HepG2 (cell line): Measurements from ENCODE around the gene TSNAX. TPM values are rescaled to one million over a fixed set of nuclear protein-coding genes. Genes with fewer than 3 reads are reported as not detected.
A peak's percentile ranks its signal among the peaks of the same experiment; 100 is the strongest.

ENCODE experiments used
- ARNT ChIP-seq: fragments of 450-650 bp; IDR thresholded peaks from 2 replicates; pipeline ENCODE4 v1.6.1; 2017
- CREM ChIP-seq, 2 experiments: sonication (generic) in 1 of 2; formaldehyde crosslinking in 1 of 2; IDR thresholded peaks; 2 replicates each; pipeline versions ENCODE4 v1.4.0 to v1.6.1; 2016 to 2020; ENCODE audit warnings: antibody characterized with exemption in 1 of 2, mild to moderate bottlenecking in 1 of 2, missing genetic modification reagents in 1 of 2
- HOMEZ ChIP-seq: IDR thresholded peaks from 2 replicates; pipeline ENCODE4 v1.6.1; 2016; ENCODE audit warnings: low read depth
- KIAA2018 ChIP-seq: sonication (generic); formaldehyde crosslinking; IDR thresholded peaks from 2 replicates; pipeline ENCODE4 v1.5.0; 2020; ENCODE audit warnings: mild to moderate bottlenecking, missing genetic modification reagents, borderline replicate concordance
- KMT2B ChIP-seq: IDR thresholded peaks from 2 replicates; pipeline ENCODE4 v1.6.1; 2016; ENCODE audit warnings: missing genetic modification reagents, missing compliant biosample characterization
- NR2F2 ChIP-seq: IDR thresholded peaks from 2 replicates; pipeline ENCODE4 v1.6.1; 2012; ENCODE audit warnings: low read depth, inconsistent platforms, borderline replicate concordance
- PLSCR1 ChIP-seq: sonication (generic); formaldehyde crosslinking; IDR thresholded peaks from 2 replicates; pipeline ENCODE4 v1.5.0; 2020; ENCODE audit warnings: missing genetic modification reagents, mild to moderate bottlenecking, borderline replicate concordance
- PREB ChIP-seq: sonication (generic); formaldehyde crosslinking; IDR thresholded peaks from 2 replicates; pipeline ENCODE4 v1.4.0; 2020; ENCODE audit warnings: missing genetic modification reagents
- THYN1 ChIP-seq: sonication (generic); formaldehyde crosslinking; IDR thresholded peaks from 2 replicates; pipeline ENCODE4 v1.8.1; 2023; ENCODE audit warnings: low read depth, mild to moderate bottlenecking, moderate library complexity, missing genetic modification reagents, borderline replicate concordance
- ZNF337 ChIP-seq: sonication (generic); formaldehyde crosslinking; IDR thresholded peaks from 2 replicates; pipeline ENCODE4 v1.5.1; 2020; ENCODE audit warnings: missing genetic modification reagents, low read depth, mild to moderate bottlenecking, borderline replicate concordance
- ZNF431 ChIP-seq: sonication (generic); formaldehyde crosslinking; IDR thresholded peaks from 2 replicates; pipeline ENCODE4 v1.9.0; 2022; ENCODE audit warnings: missing genetic modification reagents, low read depth, mild to moderate bottlenecking, borderline replicate concordance
- ZNF503 ChIP-seq: sonication (generic); formaldehyde crosslinking; IDR thresholded peaks from 2 replicates; pipeline ENCODE4 v1.4.0; 2020; ENCODE audit warnings: missing genetic modification reagents
- ZNF670 ChIP-seq: sonication (generic); formaldehyde crosslinking; IDR thresholded peaks from 2 replicates; pipeline ENCODE4 v1.8.0; 2022; ENCODE audit warnings: mild to moderate bottlenecking, missing genetic modification reagents, borderline replicate concordance
- ZNF746 ChIP-seq: sonication (generic); formaldehyde crosslinking; IDR thresholded peaks from 2 replicates; pipeline ENCODE4 v1.8.0; 2022; ENCODE audit warnings: mild to moderate bottlenecking, missing genetic modification reagents
- polyA plus RNA-seq, 8 experiments: library from polyadenylated mRNA; depleted of rRNA in 3 of 8; stranded (reverse) in 7 of 8; unstranded in 1 of 8; fragments of >200 nt; fragmentation: Illumina TruSeq in 4 of 8; extraction: Trizol in 4 of 8; gene quantifications; 2 replicates each; pipeline versions ENCODE4 v1.2.1 to v1.2.3, GENCODE V29; 2011 to 2016; ENCODE audit warnings: low read depth in 4 of 8, missing spikeins in 1 of 8, mixed read lengths in 1 of 8; ENCODE audit not compliant: insufficient read depth in 1 of 8
- total RNA-seq, 5 experiments: library from RNA; depleted of rRNA; stranded (reverse); fragments of >200 nt; fragmentation: Illumina TruSeq; extraction: Trizol; gene quantifications; 2 replicates each; pipeline ENCODE4 v1.2.3, GENCODE V29; 2016; ENCODE audit warnings: low read depth in 1 of 5

TSNAX gene
- total and polyA plus RNA-seq, 2 of the 13 experiments (the other 11 are each of a cell fraction or from before 2014, with no cell fraction given): 13.2 to 46.2 TPM

- TF ChIP-seq NR2F2 (0 out of 2 replicates have a peak, but pooled peaks have one; percentile 58), ARNT (no peak), PREB (CRISPR knock-in tag) (no peak), ZNF337 (CRISPR knock-in tag) (no peak), CREM (IDR thresholded peaks at IDR 0.05) (peak; percentile 85), CREM (CRISPR knock-in tag; IDR thresholded peaks at IDR 0.05) (no peak), ZNF431 (CRISPR knock-in tag) (no peak), HOMEZ (CRISPR knock-in tag) (peak; percentile 32; the same call in 1 of the 2 replicates), THYN1 (CRISPR knock-in tag) (no peak), KMT2B (CRISPR knock-in tag) (peak; percentile 94), KIAA2018 (CRISPR knock-in tag) (peak; percentile 81; the same call in 1 of the 2 replicates), PLSCR1 (no peak), ZNF503 (no peak), ZNF670 (peak; percentile 83; the same call in 1 of the 2 replicates), ZNF746 (CRISPR knock-in tag) (no peak)
These were observed at the start of gene TSNAX (continued) for GRCh38 chr1:231528172-231529029.
